ENCODE results near the gene URI1.

GRCh38 chr19:29944390-29945012 lies 2.5 kb downstream of the URI1 start:
- TF ChIP-seq CTCF (IDR thresholded peaks at IDR 0.05): no peak
- no peak for TF ChIP-seq POLR2A (IDR thresholded peaks at IDR 0.05)
